GM12892 (cell line): ENCODE data around the gene YWHAH.

Experiments
- POLR2A ChIP-seq: IDR thresholded peaks from 2 replicates; pipeline ENCODE4 v1.6.1; 2011; ENCODE audit warnings: low read depth, low read length, control low read depth
- TAF1 ChIP-seq: IDR thresholded peaks from 2 replicates; pipeline ENCODE4 v1.6.1; 2011; ENCODE audit warnings: low read depth, mild to moderate bottlenecking, control low read depth, low read length, borderline replicate concordance

GRCh38 chr22:32000181-32000580, 55.8 kb downstream of the YWHAH start:
- TF ChIP-seq POLR2A (no peak), TAF1 (no peak)
